Stimulated activated effector memory CD8-positive, alpha-beta T cell treated with anti-CD3 and anti-CD28 coated beads, Interleukin-12 subunit alpha, Interleukin-12 subunit beta, amount 100 ng/mL, for 72 hours (primary cell): ENCODE measurements around the gene RBM4.

ENCODE experiments used
- ATAC-seq: fragments of 150-1000 bp; cut with Tn5 transposase; 2 replicates; pipeline ENCODE4 v1.10.0; 2021
- DNase-seq, 2 donors: peaks; one replicate each; pipeline ENCODE4 v3.0.0; 2021 to 2022; ENCODE audit warnings: low spot score in 2 of 2
- H3K27ac Mint-ChIP-seq: one replicate; pipeline ENCODE4 v1.8.0; 2022; ENCODE audit warnings: mild to moderate bottlenecking, mixed read lengths
- H3K36me3 Mint-ChIP-seq: one replicate; pipeline ENCODE4 v1.8.0; 2022; ENCODE audit warnings: mild to moderate bottlenecking, mixed read lengths
- H3K4me1 Mint-ChIP-seq: one replicate; pipeline ENCODE4 v1.8.0; 2022; ENCODE audit warnings: mixed read lengths
- H3K4me3 Mint-ChIP-seq: one replicate; pipeline ENCODE4 v1.8.0; 2022; ENCODE audit warnings: mild to moderate bottlenecking, mixed read lengths
- H3K9me3 Mint-ChIP-seq: one replicate; pipeline ENCODE4 v1.8.0; 2022; ENCODE audit warnings: mixed read lengths

The RBM4 gene

GRCh38 chr11:66688561-66689534 lies 50.3 kb downstream of the RBM4 start:
- ATAC-seq (no peak), DNase-seq (no peak)
- Mint-ChIP-seq H3K9me3 (no peaks in the 10 kb centered on the region), H3K4me1 (no peaks in the 10 kb centered on the region), H3K36me3 (no peaks in the 10 kb centered on the region), H3K27ac (no peak overlapping the region), H3K4me3 (no peak overlapping the region)

- Mint-ChIP-seq H3K36me3 (no peaks in the 10 kb centered on the region), H3K9me3 (no peaks in the 10 kb centered on the region), H3K27ac (no peak overlapping the region), H3K4me1 (no peaks in the 10 kb centered on the region), H3K4me3 (no peak overlapping the region)
- ATAC-seq (no peak), DNase-seq (no peak)
Observed at GRCh38 chr11:66689661-66690590, 51.4 kb downstream of the RBM4 start.

GRCh38 chr11:66691311-66691980 lies 52.9 kb downstream of the RBM4 start:
- Mint-ChIP-seq H3K4me1 (no peaks in the 10 kb centered on the region), H3K9me3 (no peaks in the 10 kb centered on the region), H3K36me3 (no peaks in the 10 kb centered on the region), H3K4me3 (no peak overlapping the region), H3K27ac (no peak overlapping the region)
- ATAC-seq (no peak), DNase-seq (no peak)

- H3K4me1 Mint-ChIP-seq: no peaks in the 10 kb centered on the region
- no peaks in the 10 kb centered on the region for H3K36me3 Mint-ChIP-seq
Observed at GRCh38 chr11:66692446-66692845, 53.9 kb downstream of the RBM4 start.

DNA sequence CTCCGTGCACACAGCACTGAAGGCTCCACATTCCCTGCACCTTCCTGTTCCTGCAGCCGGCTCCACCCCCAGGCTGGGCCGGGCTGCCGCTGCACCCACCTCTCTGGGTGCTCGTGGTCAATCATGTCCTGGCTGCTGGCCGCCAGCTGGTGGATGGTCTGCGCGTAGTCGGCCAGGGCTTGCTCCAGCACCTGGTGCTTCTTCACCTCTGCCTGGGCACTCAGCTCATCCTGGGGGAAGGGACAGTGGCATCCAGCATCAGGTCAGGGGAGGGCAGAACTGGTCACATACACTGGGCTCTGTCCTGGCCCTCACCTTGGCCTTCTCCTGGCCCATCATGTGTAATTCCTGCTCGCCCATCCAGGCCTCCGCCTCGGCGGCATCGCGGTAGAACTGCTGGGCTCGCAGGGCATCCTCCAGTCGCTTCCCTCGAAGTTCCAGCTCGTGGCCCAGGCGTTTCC lies 54.4 kb downstream of the RBM4 start:
- Mint-ChIP-seq H3K4me3 (no peak overlapping the region), H3K4me1 (no peaks in the 10 kb centered on the region), H3K9me3 (no peaks in the 10 kb centered on the region), H3K27ac (no peak overlapping the region), H3K36me3 (no peaks in the 10 kb centered on the region)
- no peak for ATAC-seq
- no peak for DNase-seq

More at GRCh38 chr11:66692446-66692845, 53.9 kb downstream of the RBM4 start:
- DNase-seq (no peak), ATAC-seq (no peak)
- H3K9me3 Mint-ChIP-seq: no peaks in the 10 kb centered on the region
- H3K4me3 Mint-ChIP-seq: no peak overlapping the region
- no peak overlapping the region for H3K27ac Mint-ChIP-seq

- Mint-ChIP-seq H3K9me3 (no peaks in the 10 kb centered on the region), H3K27ac (no peak overlapping the region), H3K4me1 (no peaks in the 10 kb centered on the region), H3K4me3 (no peak overlapping the region), H3K36me3 (no peaks in the 10 kb centered on the region)
- DNase-seq: no peak
- ATAC-seq: no peak
Observed at GRCh38 chr11:66693356-66694055, 55.0 kb downstream of the RBM4 start.

DNA sequence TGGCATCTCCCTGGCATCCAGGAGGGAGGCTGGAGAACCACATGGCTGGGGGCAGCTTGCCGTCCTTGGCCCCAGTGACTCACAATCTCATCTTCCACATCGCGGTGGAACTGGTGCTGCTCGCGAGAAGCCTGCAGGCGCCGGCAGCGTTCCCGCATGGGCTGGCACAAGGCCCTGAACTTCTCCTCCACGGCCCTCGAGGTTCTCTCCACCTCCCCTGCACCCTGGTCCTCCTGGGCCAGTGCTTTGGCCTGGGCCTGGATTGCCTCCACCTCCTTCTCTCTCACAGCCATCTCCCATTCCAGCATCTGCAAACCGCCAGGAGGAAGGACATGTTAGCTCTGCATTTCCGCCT lies 55.5 kb downstream of the RBM4 start:
- no peak overlapping the region for H3K27ac Mint-ChIP-seq
- H3K4me1 Mint-ChIP-seq: no peaks in the 10 kb centered on the region
- H3K36me3 Mint-ChIP-seq: no peaks in the 10 kb centered on the region
- DNase-seq (no peak), ATAC-seq (no peak)
- H3K9me3 Mint-ChIP-seq: no peaks in the 10 kb centered on the region
- H3K4me3 Mint-ChIP-seq: no peak overlapping the region

DNA sequence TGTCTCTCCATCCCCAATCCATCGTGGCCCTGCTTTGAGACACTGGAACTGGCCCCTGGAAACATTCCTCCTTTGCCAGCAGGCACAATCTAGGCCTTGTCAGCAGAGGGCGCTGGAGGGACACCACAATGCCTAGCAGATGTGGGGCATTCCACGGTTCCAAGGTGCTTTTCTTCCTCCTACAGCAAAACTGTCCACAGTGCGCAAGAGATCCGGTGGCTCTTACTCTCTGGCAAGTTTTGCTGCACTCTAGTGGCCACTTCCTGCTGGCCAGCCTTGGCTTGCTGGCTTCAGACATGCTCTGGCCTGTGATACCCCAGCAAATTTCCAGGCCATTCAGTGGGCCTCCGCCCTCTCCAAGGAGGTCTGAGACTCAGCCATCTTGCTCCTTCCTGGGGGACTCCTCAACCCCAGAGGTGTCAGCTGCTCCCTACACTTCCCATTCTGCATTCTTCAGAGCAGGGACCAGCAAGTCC lies 56.3 kb downstream of the RBM4 start:
- H3K9me3 Mint-ChIP-seq: no peaks in the 10 kb centered on the region
- no peak overlapping the region for H3K27ac Mint-ChIP-seq
- H3K4me3 Mint-ChIP-seq: no peak overlapping the region
- ATAC-seq: peak; percentile 80
- no peaks in the 10 kb centered on the region for H3K36me3 Mint-ChIP-seq
- H3K4me1 Mint-ChIP-seq: no peaks in the 10 kb centered on the region
- DNase-seq: peak; percentile 77 to 88
